Measurements from ENCODE around the gene ZAP70.

- TF ChIP-seq ATF3 (CRISPR knock-in tag; IDR thresholded peaks at IDR 0.05), result no peak
- no peak for TF ChIP-seq ZNF24 (IDR thresholded peaks at IDR 0.05)
- TF ChIP-seq ZNF296 (CRISPR knock-in tag; conservative IDR thresholded peaks at IDR 0.05), result no peak
- TF ChIP-seq RFX5 (IDR thresholded peaks at IDR 0.05; ENCODE audit: low read depth, low read length), result no peak
Measured at GRCh38 chr2:97781981-97782380, 68.6 kb downstream of the ZAP70 start.
